Kidney (tissue), 14 donors: ENCODE results near the gene TBC1D5. TPM values are rescaled to one million over a fixed set of nuclear protein-coding genes. Genes with fewer than 3 reads are reported as not detected.

Source experiments
- DNase-seq, 5 donors: peaks; one replicate each; pipeline ENCODE4 v3.0.0-alpha.2; 2013 to 2020
- FAIRE-seq: peaks from 2 replicates; lab custom pipeline; 2012; peaks lifted over from hg19 to GRCh38; lab: Jason Lieb, UNC
- H3K27ac ChIP-seq, 2 donors: one replicate each; pipeline ENCODE4 v1.7.0; 2013; ENCODE audit warnings: low read depth in 2 of 2, low read length in 2 of 2, inconsistent platforms in 1 of 2
- H3K27me3 ChIP-seq: one replicate; pipeline ENCODE4 v1.7.1; 2013; ENCODE audit warnings: low read length, inconsistent platforms; ENCODE audit not compliant: control insufficient read depth, insufficient read depth
- H3K36me3 ChIP-seq, 3 donors: one replicate each; pipeline versions ENCODE4 v1.7.0 to v1.7.1; 2013; ENCODE audit warnings: low read length in 3 of 3, control low read depth in 1 of 3, inconsistent platforms in 1 of 3; ENCODE audit not compliant: insufficient read depth in 3 of 3, control insufficient read depth in 2 of 3
- H3K4me1 ChIP-seq, 3 donors: one replicate each; pipeline versions ENCODE4 v1.7.0 to v1.7.1; 2013; ENCODE audit warnings: low read length in 3 of 3, inconsistent platforms in 1 of 3, low read depth in 1 of 3; ENCODE audit not compliant: control insufficient read depth in 2 of 3, insufficient read depth in 2 of 3
- H3K4me3 ChIP-seq, 3 donors: one replicate each; pipeline versions ENCODE4 v1.7.0 to v1.8.1; 2013; ENCODE audit warnings: low read length in 3 of 3, control low read depth in 1 of 3, inconsistent platforms in 1 of 3
- H3K9ac ChIP-seq, 3 donors: one replicate each; pipeline versions ENCODE4 v1.7.0 to v1.7.1; 2013; ENCODE audit warnings: low read length in 3 of 3, control low read depth in 1 of 3, inconsistent platforms in 1 of 3
- H3K9me3 ChIP-seq, 3 donors: one replicate each; pipeline versions ENCODE4 v1.7.0 to v1.7.1; 2013; ENCODE audit warnings: low read length in 3 of 3, control low read depth in 1 of 3, inconsistent platforms in 1 of 3; ENCODE audit not compliant: control insufficient read depth in 2 of 3, insufficient read depth in 1 of 3
- intact Hi-C: fragments of 100-400 bp; cut with DNase I; formaldehyde crosslinking; loops from one replicate; pipeline ENCODE4 v1.11.1; 2022
- polyA plus RNA-seq: library from polyadenylated mRNA; stranded (reverse); fragments of 350-450 nt; fragmentation: Illumina TruSeq; extraction: RNeasy Lipid Tissue Mini Kit (QIAGEN cat#74804); gene quantifications from one replicate; pipeline ENCODE4 v1.2.3, GENCODE V29; 2014; ENCODE audit warnings: low read depth, low replicate concordance; ENCODE audit not compliant: insufficient read depth
- total RNA-seq: library from RNA; stranded (reverse); fragmentation: NEBNext Ultra II Directional; extraction: Animal tissue kit (Norgen Biotek cat#: 25700); gene quantifications from one replicate; pipeline ENCODE4 v1.2.1, GENCODE V29; 2021
- TF ChIP-seq, protein P1 (sequence below): IDR thresholded peaks from 3 replicates; pipeline ENCODE4 v1.5.1; 2012; ENCODE audit warnings: mild to moderate bottlenecking, moderate library complexity, borderline replicate concordance; ENCODE audit not compliant: insufficient read depth; ENCODE audit errors: extremely low read depth
- donor health status: control.
- donor health status: control.
- donor health status: control.
- donor health status: control.
- donor health status: control.
- donor health status: DM: yes; HTN: yes; CAD: no.
- donor health status: Normal renal cell carcinoma (clear cell type).

TBC1D5 gene
- total and polyA plus RNA-seq, 2 donors from 2014 or later: 9.7 to 77.7 TPM

DNA sequence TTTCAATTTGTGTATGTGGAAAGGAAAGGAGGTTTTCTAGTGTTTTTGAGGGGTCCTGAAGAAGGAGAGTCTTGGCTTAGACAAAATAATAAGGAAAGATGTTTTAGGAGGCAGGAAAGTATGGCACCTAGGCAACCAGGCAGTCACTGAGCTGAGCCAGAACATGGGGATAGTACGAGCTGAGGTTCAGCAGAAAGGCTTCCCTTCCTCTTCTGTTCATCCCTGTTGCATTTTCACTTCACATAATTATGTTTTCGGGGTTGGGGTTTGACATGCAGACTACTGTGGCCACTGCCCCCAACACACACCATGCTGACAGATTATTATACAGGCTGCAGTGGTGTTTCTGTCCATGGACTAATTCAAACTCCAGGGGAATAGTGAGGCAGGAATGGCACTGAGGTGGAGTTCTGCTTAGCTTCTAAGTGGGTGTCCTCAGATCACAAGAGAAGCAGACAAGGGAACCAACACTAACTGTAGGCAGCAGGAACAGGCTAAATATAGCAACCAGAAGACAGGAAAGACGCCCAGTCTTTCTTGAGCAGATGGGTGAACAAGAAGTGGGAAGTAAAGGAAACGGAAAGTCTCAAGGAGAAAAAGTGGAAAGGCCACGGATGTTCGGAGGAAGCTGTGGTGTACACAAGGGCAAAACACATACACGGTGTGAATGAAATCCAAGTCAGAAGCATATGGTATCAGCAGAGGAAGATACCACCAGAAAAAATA, 551.9 kb downstream of the TBC1D5 start:
- Histone ChIP-seq H3K27ac (no peak overlapping the region), H3K27me3 (no peaks in the 10 kb centered on the region), H3K36me3 (no peaks in the 10 kb centered on the region), H3K9ac (no peak overlapping the region), H3K9me3 (no peaks in the 10 kb centered on the region), H3K4me3 (no peak overlapping the region), H3K4me1 (no peaks in the 10 kb centered on the region)
- FAIRE-seq (no peak), DNase-seq (no peak)
- intact Hi-C loops: no loop called here
- TF ChIP-seq, protein P1, sequence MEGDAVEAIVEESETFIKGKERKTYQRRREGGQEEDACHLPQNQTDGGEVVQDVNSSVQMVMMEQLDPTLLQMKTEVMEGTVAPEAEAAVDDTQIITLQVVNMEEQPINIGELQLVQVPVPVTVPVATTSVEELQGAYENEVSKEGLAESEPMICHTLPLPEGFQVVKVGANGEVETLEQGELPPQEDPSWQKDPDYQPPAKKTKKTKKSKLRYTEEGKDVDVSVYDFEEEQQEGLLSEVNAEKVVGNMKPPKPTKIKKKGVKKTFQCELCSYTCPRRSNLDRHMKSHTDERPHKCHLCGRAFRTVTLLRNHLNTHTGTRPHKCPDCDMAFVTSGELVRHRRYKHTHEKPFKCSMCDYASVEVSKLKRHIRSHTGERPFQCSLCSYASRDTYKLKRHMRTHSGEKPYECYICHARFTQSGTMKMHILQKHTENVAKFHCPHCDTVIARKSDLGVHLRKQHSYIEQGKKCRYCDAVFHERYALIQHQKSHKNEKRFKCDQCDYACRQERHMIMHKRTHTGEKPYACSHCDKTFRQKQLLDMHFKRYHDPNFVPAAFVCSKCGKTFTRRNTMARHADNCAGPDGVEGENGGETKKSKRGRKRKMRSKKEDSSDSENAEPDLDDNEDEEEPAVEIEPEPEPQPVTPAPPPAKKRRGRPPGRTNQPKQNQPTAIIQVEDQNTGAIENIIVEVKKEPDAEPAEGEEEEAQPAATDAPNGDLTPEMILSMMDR: no peak

DNA sequence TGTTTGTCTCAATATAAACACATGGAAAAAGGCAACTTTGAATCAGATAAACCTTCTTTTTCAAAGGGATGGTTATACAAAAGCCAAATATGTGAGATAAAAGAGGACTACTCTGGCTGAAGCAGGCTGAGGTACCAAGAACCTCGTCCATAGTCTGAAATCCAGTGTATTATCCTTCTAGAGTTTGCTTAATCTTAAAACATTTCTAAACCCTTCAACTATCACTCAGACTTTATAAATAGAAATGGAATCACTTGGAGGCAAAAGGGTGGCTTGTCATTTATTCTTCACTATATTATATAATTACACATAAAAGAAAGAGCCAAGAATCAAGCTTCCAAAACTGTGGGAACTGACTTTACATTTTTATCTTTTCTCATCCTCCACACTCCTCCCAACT, 554.1 kb downstream of the TBC1D5 start:
- Histone ChIP-seq H3K9me3 (no peaks in the 10 kb centered on the region), H3K9ac (no peak overlapping the region), H3K4me3 (no peak overlapping the region), H3K4me1 (no peaks in the 10 kb centered on the region), H3K27me3 (no peaks in the 10 kb centered on the region), H3K27ac (no peak overlapping the region), H3K36me3 (no peaks in the 10 kb centered on the region)
- FAIRE-seq (no peak), DNase-seq (no peak)
- intact Hi-C loops: no loop called here
- TF ChIP-seq, protein P1: no peak

DNA sequence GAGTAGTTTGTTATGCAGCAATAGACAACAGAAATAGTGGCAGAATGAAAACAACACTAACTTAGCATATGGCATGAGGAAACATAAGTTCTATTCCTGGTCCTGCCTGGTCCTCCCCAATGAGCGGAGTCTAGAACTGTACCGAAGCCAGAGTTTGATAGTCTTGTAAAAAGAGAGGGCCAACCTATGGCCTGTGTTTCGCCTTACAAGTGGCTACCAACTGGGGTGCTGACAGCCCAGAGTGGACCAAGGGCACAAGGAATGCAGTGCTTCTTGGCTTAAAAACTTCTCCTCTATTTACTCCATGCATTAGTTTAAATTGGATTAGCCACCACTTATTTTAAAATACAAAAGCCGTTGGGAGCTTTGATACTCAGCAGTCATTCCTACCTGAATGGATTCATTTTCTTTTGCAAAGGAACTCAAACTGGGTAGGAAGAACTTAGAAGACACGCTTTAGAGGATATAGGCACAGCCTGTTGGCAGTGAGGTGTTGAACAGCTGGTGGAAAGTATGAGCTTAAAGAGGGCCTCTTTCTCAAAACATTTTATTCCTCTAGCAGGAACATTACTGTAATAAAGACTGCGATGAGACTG, 554.7 kb downstream of the TBC1D5 start:
- Histone ChIP-seq H3K4me3 (no peak overlapping the region), H3K27ac (no peak overlapping the region), H3K36me3 (no peaks in the 10 kb centered on the region), H3K27me3 (no peaks in the 10 kb centered on the region), H3K9ac (no peak overlapping the region), H3K9me3 (no peaks in the 10 kb centered on the region), H3K4me1 (no peaks in the 10 kb centered on the region)
- intact Hi-C loops: no loop called here
- DNase-seq: no peak
- no peak for FAIRE-seq
- TF ChIP-seq, protein P1: no peak
